SK-N-SH (cell line): Measurements from ENCODE around the gene LMF1. TPM values are rescaled to one million over a fixed set of nuclear protein-coding genes. Genes with fewer than 3 reads are reported as not detected.

Experiments
- CTCF ChIA-PET: fragments of 300-600, 350-600 bp; formaldehyde crosslinking; extraction: SDS; loops from one replicate; lab custom pipeline; 2021; lab: Yijun Ruan, JAX
- POLR2A ChIA-PET: fragments of 350-600 bp; sonication (Branson Sonifier 250); formaldehyde crosslinking; extraction: SDS; loops from one replicate; lab custom pipeline; 2020; ENCODE audit warnings: antibody characterized with exemption, inconsistent platforms; lab: Yijun Ruan, JAX
- DNase-seq: peaks from one replicate; pipeline ENCODE4 v3.0.0; 2012
- H2AFZ ChIP-seq: fragments of 200-600 bp; sonication (generic); 2 replicates; pipeline ENCODE4 v1.8.1; 2016; ENCODE audit warnings: antibody characterized with exemption, mild to moderate bottlenecking, low read depth
- H3F3A ChIP-seq: fragments of 200-600 bp; sonication (generic); replicated peaks from 2 replicates; pipeline ENCODE3; 2016; ENCODE audit warnings: antibody characterized with exemption, mild to moderate bottlenecking; ENCODE audit not compliant: insufficient read depth
- H3K27ac ChIP-seq, 2 experiments: fragments of 200-500 bp in 1 of 2; fragments of 200-600 bp in 1 of 2; sonication (Bioruptor generic) in 1 of 2; sonication (generic), shearing (Covaris generic) in 1 of 2; 2 replicates each; pipeline versions ENCODE4 v1.5.1 to v1.6.1; 2014 to 2016; ENCODE audit warnings: low read depth in 2 of 2, inconsistent platforms in 1 of 2, low read length in 1 of 2, mild to moderate bottlenecking in 1 of 2, mixed read lengths in 1 of 2
- H3K27me3 ChIP-seq: fragments of 200-600 bp; sonication (generic), shearing (Covaris generic); 2 replicates; pipeline ENCODE4 v1.6.1; 2016; ENCODE audit warnings: mixed run types; ENCODE audit not compliant: insufficient read depth
- H3K36me3 ChIP-seq, 2 experiments: fragments of 200-500 bp in 1 of 2; fragments of 200-600 bp in 1 of 2; sonication (Bioruptor generic) in 1 of 2; sonication (generic) in 1 of 2; replicated peaks in 1 of 2; 2 replicates each; pipeline versions ENCODE3 to v1.5.1; 2014 to 2016; ENCODE audit warnings: low read length in 1 of 2, mild to moderate bottlenecking in 1 of 2; ENCODE audit not compliant: insufficient read depth in 2 of 2, control insufficient read depth in 1 of 2
- H3K4me1 ChIP-seq, 2 experiments: fragments of 200-500 bp in 1 of 2; fragments of 200-600 bp in 1 of 2; sonication (Bioruptor generic) in 1 of 2; sonication (generic), shearing (Covaris generic) in 1 of 2; 2 replicates each; pipeline versions ENCODE4 v1.5.1 to v1.6.1; 2014 to 2016; ENCODE audit warnings: low read depth in 1 of 2, low read length in 1 of 2, mixed run types in 1 of 2; ENCODE audit not compliant: insufficient read depth in 2 of 2, control insufficient read depth in 1 of 2
- H3K4me2 ChIP-seq: fragments of 200-600 bp; sonication (generic), shearing (Covaris generic); 2 replicates; pipeline ENCODE4 v1.6.1; 2017; ENCODE audit warnings: mixed run types
- H3K4me3 ChIP-seq, 2 experiments: fragments of 200-500 bp in 1 of 2; fragments of 200-600 bp in 1 of 2; sonication (Bioruptor generic) in 1 of 2; sonication (generic), shearing (Covaris generic) in 1 of 2; 2 replicates each; pipeline versions ENCODE4 v1.5.1 to v1.8.1; 2014 to 2016; ENCODE audit warnings: low read depth in 2 of 2, inconsistent platforms in 1 of 2, low read length in 1 of 2, mild to moderate bottlenecking in 1 of 2, mixed read lengths in 1 of 2, moderate library complexity in 1 of 2
- H3K79me2 ChIP-seq: fragments of 200-600 bp; sonication (generic); 2 replicates; pipeline ENCODE4 v1.8.1; 2017; ENCODE audit warnings: mild to moderate bottlenecking; ENCODE audit not compliant: insufficient read depth
- H3K9ac ChIP-seq: fragments of 200-600 bp; sonication (generic); 2 replicates; pipeline ENCODE4 v1.6.1; 2017; ENCODE audit warnings: mixed run types
- H3K9me2 ChIP-seq: fragments of 200-600 bp; sonication (generic); 2 replicates; pipeline ENCODE4 v1.6.1; 2017; ENCODE audit warnings: mixed run types
- H3K9me3 ChIP-seq: fragments of 200-600 bp; sonication (generic); 2 replicates; pipeline ENCODE4 v1.6.1; 2017; ENCODE audit warnings: mixed run types, mild to moderate bottlenecking, moderate library complexity
- H4K20me1 ChIP-seq: fragments of 200-600 bp; sonication (generic); 2 replicates; pipeline ENCODE4 v1.6.1; 2017; ENCODE audit warnings: mild to moderate bottlenecking, mixed run types; ENCODE audit not compliant: insufficient read depth
- CHD2 ChIP-seq: fragments of 150-350 bp; IDR thresholded peaks from 2 replicates; pipeline ENCODE4 v1.6.1; 2018; ENCODE audit warnings: low read length; ENCODE audit not compliant: partially characterized antibody
- ELF1 ChIP-seq: IDR thresholded peaks from 2 replicates; pipeline ENCODE4 v1.4.0; 2012
- FOXJ3 ChIP-seq: sonication (generic); formaldehyde crosslinking; IDR thresholded peaks from 2 replicates; pipeline ENCODE4 v1.5.1; 2020; ENCODE audit warnings: mild to moderate bottlenecking, missing genetic modification reagents
- FOXM1 ChIP-seq: IDR thresholded peaks from 2 replicates; pipeline ENCODE4 v1.4.0; 2012; ENCODE audit warnings: low read depth, mild to moderate bottlenecking
- GATA2 ChIP-seq: sonication (generic); formaldehyde crosslinking; IDR thresholded peaks from 2 replicates; pipeline ENCODE4 v1.5.0; 2020; ENCODE audit warnings: mild to moderate bottlenecking, missing genetic modification reagents
- JUND ChIP-seq: IDR thresholded peaks from 2 replicates; pipeline ENCODE4 v1.4.0; 2012
- MEF2A ChIP-seq: IDR thresholded peaks from 2 replicates; pipeline ENCODE4 v1.4.0; 2012; ENCODE audit warnings: low read depth, borderline replicate concordance
- MXI1 ChIP-seq: IDR thresholded peaks from 2 replicates; pipeline ENCODE4 v1.6.1; 2012; ENCODE audit warnings: mild to moderate bottlenecking, low read depth, low read length, improper control_type of control experiment
- POLR2AphosphoS5 ChIP-seq: IDR thresholded peaks from 2 replicates; pipeline ENCODE4 v1.6.1; 2012; ENCODE audit warnings: low read depth, low read length
- RFX5 ChIP-seq: IDR thresholded peaks from 2 replicates; pipeline ENCODE4 v1.6.1; 2012; ENCODE audit warnings: mild to moderate bottlenecking, improper control_type of control experiment, low read length
- TCF12 ChIP-seq: IDR thresholded peaks from 2 replicates; pipeline ENCODE4 v1.4.0; 2012
- YY1 ChIP-seq: IDR thresholded peaks from 2 replicates; pipeline ENCODE4 v1.4.0; 2012; ENCODE audit warnings: low read depth, mild to moderate bottlenecking
- WGBS: methylation state at CpG from one replicate; pipeline ENCODE4 v1.1.6; 2017; ENCODE audit warnings: low lambda C conversion rate; 5-methylcytosine and 5-hydroxymethylcytosine counted together
- polyA plus RNA-seq, 3 experiments: library from polyadenylated mRNA; depleted of rRNA; stranded (reverse); fragments of >200 nt; gene quantifications; 2 replicates each; pipeline ENCODE4 v1.2.3, GENCODE V29; 2012
- TF ChIP-seq, protein P1 (sequence below): fragments of 150-350 bp; IDR thresholded peaks from 2 replicates; pipeline ENCODE4 v1.6.1; 2017; ENCODE audit warnings: antibody characterized with exemption, low read length, low read depth, borderline replicate concordance
- TF ChIP-seq, protein P2 (sequence below): IDR thresholded peaks from 2 replicates; pipeline ENCODE4 v1.4.0; 2012; ENCODE audit warnings: low read depth, borderline replicate concordance
- TF ChIP-seq, protein P3 (sequence below): IDR thresholded peaks from 2 replicates; pipeline ENCODE4 v1.4.0; 2012; ENCODE audit warnings: low read depth

LMF1 gene
- polyA plus RNA-seq, 1 of the 3 experiments (the other 2 are of a cell fraction): 5.7 TPM

DNA sequence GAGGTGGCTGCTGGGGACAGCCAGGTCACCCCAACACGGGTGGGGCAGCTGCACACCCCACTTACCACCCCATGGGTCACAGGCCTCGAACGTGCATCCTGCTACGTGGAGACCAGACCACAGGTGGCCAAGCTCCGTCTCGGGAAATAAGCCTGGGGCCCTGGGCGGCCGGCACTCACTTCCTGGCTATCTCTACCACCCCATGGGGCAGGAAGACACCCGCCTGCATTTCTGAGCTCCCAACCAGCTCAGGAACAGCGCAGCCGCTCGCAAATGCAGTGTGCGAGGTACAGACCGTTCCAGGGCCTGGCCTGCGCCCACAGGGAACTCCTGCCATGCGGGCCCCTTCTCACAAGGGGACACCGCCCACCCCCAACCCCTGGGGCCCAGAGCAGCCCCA, 165.3 kb downstream of the LMF1 start:
- Histone ChIP-seq H3K4me3 (no peak overlapping the region), H2AFZ (no peak overlapping the region), H3K27me3 (peaks cover 17% of the 10 kb centered on the region; the same call in 1 of the 2 replicates), H3K27ac (no peak overlapping the region), H3F3A (no peaks in the 10 kb centered on the region), H3K9me3 (no peaks in the 10 kb centered on the region), H3K4me2 (no peak overlapping the region), H3K9me2 (no peaks in the 10 kb centered on the region), H3K4me1 (peaks cover 0 to 19% of the 10 kb centered on the region in 2 experiments; a peak in 1 of 4 replicates), H3K36me3 (no peaks in the 10 kb centered on the region), H3K9ac (no peak overlapping the region), H4K20me1 (no peaks in the 10 kb centered on the region), H3K79me2 (peaks cover 4% of the 10 kb centered on the region)
- ChIA-PET CTCF (no interaction called here), POLR2A (no interaction called here)
- WGBS: 80% methylated on average over 1 of the region's 17 CpGs
- no peak for DNase-seq
- no peak for TF ChIP-seq ELF1
- no peak for TF ChIP-seq TCF12
- no peak for TF ChIP-seq RFX5
- TF ChIP-seq MXI1: no peak
- TF ChIP-seq MEF2A: no peak
- TF ChIP-seq, protein P1, sequence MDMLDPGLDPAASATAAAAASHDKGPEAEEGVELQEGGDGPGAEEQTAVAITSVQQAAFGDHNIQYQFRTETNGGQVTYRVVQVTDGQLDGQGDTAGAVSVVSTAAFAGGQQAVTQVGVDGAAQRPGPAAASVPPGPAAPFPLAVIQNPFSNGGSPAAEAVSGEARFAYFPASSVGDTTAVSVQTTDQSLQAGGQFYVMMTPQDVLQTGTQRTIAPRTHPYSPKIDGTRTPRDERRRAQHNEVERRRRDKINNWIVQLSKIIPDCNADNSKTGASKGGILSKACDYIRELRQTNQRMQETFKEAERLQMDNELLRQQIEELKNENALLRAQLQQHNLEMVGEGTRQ: no peak
- TF ChIP-seq FOXJ3 (CRISPR knock-in tag): no peak
- TF ChIP-seq, protein P2, sequence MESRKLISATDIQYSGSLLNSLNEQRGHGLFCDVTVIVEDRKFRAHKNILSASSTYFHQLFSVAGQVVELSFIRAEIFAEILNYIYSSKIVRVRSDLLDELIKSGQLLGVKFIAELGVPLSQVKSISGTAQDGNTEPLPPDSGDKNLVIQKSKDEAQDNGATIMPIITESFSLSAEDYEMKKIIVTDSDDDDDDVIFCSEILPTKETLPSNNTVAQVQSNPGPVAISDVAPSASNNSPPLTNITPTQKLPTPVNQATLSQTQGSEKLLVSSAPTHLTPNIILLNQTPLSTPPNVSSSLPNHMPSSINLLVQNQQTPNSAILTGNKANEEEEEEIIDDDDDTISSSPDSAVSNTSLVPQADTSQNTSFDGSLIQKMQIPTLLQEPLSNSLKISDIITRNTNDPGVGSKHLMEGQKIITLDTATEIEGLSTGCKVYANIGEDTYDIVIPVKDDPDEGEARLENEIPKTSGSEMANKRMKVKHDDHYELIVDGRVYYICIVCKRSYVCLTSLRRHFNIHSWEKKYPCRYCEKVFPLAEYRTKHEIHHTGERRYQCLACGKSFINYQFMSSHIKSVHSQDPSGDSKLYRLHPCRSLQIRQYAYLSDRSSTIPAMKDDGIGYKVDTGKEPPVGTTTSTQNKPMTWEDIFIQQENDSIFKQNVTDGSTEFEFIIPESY: no peak
- TF ChIP-seq, protein P3, sequence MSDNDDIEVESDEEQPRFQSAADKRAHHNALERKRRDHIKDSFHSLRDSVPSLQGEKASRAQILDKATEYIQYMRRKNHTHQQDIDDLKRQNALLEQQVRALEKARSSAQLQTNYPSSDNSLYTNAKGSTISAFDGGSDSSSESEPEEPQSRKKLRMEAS: no peak
- TF ChIP-seq YY1: no peak
- no peak for TF ChIP-seq JUND
- TF ChIP-seq GATA2 (CRISPR knock-in tag): no peak
- no peak for TF ChIP-seq CHD2
- no peak for TF ChIP-seq POLR2AphosphoS5
- TF ChIP-seq FOXM1: no peak
